ENCODE results near the gene PPOX.

PPOX gene

DNA sequence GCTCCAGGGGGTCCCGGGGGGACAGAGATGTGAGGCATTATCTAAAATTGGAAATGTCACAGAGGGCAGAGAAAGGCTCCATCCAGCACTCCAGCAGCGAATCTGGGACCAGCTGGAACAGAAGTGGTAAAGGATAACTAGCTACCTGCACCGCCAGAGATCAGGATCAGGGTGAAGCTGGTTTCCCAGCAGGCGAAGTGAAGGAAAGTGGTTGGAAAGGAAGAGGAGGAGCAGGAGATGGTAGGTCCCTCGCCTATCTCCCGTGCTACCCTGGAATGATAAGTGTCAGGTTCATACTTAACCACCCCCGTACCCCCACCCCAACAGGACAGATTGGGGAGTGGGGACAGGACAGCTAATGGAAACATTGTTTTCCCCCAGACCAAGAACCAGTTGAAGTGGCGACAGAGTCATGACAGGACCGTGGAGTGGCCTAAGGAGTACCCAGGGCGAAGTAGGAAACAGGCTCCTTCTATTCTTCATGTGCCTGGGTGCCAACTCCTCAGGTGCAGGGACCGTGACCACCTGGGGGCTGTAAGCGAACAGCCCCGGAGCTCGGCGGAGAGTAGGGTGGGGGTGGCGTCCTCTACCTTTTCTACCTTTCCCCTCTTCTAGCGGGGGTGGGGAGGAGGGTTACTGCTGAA, 10.4 kb downstream of the PPOX start:
- no peak for DNase-seq (ENCODE audit: low spot score)

DNA sequence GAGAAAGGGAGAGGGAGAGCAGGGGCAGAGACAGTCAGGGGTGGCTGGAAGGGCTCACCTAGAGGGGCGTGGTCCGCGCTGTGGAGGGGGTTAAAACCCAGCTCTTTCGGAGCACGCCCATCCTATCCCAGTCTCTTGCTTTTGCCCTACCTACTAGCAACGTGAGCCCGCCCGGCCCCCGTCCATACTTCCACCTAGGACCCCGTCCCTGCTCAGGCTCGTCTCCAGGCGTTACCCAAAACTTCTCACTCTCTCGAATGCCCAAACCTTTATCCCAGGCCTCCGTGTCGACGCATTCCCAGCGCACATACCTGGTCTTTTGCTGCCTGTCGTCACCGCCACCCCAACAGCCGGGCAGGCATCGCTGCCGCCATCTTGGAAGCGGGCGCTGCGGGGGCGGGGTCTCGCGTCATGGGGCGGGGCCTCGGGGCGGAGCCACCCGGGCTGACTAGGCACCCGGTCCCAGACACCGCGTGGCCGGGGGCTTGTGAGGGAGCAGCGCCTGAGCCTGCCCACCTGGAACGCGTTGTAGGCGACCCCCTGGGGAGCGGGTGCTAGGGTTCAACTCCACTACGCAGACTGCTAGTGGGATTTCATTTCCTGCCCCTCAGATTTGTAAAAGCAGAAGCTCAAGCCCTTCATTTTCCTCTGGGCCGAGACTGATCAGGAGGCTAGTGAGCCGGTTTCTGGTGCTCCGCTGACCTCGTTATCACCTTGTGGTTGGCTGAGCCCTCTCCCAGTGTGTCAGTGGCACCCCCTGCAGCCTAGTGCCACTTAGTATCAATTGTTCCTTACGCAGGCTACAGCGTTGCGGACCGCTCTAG, 11.1 kb downstream of the PPOX start, which contains the start of gene B4GALT3:
B4GALT3 (minus strand) TSS at position 396 of the 824 bp plus-strand sequence. CDS start 1,447 bp downstream, outside the sequence.
- DNase-seq (ENCODE audit: low spot score) = no peak

DNA sequence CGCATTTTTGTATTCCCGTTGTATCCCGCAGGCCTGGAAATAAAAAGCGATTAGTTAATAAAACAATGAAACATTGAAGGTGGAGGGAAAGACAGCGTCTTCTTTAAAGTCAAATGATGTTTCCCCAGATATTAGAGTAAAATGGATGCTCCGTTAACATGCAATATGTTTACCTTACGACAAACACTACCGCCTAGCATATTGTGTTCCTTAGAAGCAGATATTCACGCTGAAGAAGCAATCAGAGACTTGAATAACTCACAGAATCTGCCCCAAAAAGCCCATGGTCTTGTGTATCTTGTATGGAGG, 11.7 kb downstream of the PPOX start:
- DNase-seq (ENCODE audit: low spot score) = no peak

DNA sequence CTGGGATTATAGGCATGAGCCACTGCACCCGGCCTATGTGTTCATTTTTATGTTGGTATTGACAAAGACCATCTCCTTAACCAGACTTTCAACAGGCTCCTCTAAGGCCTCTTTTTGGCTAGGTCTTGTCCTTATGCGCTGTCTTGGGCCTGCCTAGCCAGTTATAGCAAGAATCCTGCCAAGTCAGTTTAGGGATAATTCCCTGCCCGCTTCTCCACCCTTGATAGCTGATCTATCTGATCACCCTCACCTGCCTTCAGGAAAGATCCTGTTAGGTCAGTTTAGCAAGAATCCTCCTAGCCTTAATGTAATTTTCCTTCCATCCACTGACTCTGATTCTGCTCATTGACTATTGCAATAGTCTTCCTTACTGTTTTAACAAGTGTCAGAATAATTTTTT, 13.5 kb downstream of the PPOX start:
- no peak for DNase-seq (ENCODE audit: low spot score)

DNA sequence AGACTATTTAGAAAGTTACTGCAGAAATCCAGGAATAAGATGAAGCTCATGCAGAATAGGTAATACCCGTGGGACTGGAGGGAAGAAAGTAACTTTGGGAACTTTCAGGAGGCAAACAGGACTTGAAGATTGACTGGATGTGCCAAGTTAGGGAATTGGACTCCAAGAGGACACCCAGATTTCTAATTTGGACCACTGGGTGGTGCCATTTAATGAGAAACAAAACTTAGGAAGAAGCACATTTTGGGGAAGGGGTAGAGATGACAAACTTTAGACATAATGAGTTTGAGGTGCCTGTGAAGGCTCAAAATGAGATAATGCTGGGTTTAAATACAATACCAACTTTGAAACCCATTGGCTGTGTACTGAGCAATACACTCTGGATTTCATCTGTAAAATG, 14.4 kb downstream of the PPOX start:
- DNase-seq (ENCODE audit: low spot score) = no peak

DNA sequence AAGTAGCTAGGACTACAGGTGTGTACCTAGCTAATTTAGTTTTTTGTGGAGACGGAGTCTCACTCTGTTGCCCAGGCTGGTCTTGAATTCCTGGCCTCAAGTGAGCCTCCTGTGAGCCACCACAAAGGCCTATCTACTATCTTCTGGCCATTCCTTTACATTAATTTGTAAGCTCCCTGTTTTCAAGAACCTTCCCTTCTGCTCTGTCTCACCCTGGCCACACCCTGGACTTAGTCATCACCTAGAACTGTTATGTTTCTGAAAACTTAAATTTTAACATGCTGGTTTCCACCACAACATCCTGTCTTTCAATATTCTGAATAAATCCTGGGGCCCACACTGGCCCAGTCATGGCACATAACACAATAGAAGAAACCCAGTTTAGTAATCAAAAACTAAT, 16.0 kb downstream of the PPOX start:
- DNase-seq (ENCODE audit: low spot score) = no peak

DNA sequence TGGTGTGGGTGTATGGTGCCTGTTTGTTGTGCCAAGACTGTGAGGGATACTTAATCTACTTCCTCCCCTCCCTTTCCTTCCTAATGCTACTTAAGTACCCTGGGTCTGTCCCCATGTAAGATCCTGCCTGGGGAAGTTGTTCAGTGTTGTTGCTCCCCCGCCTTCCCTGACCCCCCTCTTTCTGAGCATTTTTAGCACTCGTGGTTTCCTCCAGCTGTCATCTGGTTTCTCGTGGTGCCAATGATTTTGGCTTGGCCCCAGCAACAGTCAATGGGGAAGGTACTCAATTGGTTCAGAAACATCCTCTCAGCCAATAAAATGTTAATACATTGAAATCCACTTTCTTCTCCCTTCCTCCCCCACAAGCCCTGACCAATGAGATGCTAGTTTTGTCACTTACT, 19.1 kb downstream of the PPOX start:
- peak; percentile 92 for DNase-seq (ENCODE audit: low spot score)

DNA sequence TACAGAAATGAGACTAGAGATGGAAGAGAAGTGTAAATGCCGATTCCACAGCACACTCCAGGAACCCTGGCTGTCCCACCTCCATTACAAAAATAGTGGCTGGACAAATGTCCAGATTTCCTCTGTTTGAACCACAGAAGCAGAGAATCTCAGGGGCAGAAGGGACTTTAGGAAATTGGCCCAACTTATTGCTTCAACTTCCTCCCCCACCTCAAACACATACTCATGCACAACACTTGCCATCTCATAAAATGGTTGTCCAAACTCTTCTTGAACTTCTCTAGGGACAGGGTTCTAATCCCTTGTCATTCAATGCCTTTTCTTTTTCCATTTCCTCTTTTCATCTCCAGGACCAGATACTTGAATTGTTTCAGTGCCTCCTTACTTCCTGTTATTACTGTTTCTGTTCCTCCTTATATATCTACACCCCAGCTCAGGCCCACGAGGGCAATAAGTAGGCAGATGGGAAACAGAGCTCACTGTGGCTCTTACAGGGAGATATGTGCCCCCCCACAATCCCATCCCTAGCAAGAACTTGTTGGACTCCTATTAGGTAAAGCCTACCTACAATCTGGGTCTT, 19.6 kb downstream of the PPOX start:
- no peak for DNase-seq (ENCODE audit: low spot score)

DNA sequence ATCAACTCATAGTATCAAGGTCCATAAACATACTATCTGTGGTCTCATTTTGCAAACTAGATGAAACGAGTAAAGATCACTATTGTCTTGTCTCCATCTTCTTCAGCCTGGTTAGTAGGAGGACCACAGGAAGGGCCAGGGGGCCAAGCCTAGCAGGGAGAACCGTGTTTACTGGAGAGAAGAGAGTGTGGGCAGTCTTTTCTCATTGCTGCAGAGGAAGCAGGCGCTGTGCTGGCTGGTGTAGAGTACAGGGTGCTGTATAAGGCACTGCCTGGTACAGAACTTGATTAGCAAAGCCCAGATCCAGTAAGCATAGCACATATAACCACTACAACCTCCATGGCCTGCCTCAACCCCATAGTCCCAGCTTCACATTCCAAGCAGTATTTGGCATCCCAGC, 21.1 kb downstream of the PPOX start:
- DNase-seq (ENCODE audit: low spot score) = no peak

DNA sequence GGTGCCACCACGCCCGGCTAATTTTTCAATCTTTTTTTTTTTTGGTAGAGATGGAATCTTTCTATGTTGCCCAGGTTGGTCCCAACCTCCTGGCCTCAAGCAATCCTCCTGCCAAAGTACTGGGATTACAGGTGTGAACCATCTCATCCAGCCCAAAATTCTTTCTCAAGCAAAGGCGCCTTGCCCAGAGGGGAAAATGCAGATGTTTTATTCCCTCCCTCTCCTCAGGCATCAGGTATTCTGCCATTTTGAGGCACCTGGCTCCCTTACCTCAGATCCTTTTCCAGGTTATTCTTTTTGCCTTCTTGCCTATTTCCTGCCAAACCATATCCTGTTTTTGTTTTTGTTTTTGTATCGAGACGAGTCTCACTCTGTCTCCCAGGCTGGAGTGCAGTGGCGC, 22.2 kb downstream of the PPOX start:
- DNase-seq (ENCODE audit: low spot score) = no peak

DNA sequence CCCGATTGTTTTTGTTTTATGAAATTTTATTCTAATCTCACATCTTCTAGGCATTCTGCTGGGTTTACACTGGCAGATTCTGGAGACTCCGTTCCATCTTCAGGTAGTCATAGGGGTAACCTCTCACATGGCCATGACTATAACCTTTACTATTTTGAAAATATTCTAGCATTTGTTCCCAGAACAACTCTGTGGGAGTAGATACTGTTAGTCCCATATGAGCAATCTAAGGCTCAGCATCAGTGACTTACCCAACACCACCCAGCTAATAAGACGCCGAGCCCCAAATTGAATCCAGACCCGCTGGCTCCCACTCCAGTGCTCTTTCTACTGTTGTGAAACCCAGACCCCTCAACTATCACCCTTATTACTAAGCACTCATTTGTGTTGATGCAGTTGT, 22.8 kb downstream of the PPOX start:
- DNase-seq (ENCODE audit: low spot score) = no peak

DNA sequence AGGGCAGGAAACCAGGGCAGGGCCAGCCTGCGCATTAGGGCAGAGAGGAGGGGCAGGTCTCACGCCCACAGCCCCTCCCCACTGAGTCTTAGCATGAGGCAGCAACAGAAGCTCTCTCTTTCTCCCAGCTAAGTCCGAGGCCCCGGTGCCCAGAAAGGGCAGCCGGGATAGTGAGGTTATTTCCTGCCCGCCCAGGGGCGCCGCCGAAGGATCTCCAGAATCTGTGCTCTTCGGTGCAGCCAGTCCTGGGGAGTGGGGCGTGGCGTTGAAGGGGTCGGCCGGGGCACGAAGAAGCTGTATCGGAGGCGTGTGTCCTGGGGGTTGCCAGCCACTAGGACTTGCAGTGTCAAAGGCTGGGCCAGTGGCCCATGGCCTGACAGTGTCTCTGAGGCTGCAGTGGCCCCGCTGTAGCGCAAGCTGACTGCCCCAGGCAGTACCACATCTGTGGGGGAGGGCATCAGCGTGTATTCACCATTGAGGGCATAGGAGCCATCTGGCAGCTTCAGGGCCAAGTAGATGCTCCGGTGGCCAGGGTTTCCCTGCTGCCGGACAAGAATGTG, 24.8 kb downstream of the PPOX start:
- DNase-seq (ENCODE audit: low spot score) = no peak

DNA sequence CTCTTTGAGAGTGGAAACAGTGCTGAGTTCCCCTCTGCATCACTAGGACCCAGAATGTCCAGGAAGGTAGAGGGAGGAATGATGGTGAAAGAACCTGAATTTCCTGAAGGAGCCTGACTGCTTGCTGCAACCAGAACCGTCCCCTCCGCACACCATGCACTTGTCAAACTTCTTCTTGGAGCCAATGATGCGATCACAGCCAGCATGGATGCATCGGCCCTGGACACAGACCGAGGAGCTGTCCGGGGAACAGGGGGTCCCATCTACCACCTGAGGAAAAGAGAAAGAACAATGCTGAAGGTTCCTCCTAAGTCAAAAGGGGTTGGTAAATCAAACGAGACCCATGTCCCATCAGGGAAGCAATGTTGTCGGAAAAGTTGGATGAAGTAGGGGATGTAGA, 25.7 kb downstream of the PPOX start:
- DNase-seq (ENCODE audit: low spot score) = no peak

DNA sequence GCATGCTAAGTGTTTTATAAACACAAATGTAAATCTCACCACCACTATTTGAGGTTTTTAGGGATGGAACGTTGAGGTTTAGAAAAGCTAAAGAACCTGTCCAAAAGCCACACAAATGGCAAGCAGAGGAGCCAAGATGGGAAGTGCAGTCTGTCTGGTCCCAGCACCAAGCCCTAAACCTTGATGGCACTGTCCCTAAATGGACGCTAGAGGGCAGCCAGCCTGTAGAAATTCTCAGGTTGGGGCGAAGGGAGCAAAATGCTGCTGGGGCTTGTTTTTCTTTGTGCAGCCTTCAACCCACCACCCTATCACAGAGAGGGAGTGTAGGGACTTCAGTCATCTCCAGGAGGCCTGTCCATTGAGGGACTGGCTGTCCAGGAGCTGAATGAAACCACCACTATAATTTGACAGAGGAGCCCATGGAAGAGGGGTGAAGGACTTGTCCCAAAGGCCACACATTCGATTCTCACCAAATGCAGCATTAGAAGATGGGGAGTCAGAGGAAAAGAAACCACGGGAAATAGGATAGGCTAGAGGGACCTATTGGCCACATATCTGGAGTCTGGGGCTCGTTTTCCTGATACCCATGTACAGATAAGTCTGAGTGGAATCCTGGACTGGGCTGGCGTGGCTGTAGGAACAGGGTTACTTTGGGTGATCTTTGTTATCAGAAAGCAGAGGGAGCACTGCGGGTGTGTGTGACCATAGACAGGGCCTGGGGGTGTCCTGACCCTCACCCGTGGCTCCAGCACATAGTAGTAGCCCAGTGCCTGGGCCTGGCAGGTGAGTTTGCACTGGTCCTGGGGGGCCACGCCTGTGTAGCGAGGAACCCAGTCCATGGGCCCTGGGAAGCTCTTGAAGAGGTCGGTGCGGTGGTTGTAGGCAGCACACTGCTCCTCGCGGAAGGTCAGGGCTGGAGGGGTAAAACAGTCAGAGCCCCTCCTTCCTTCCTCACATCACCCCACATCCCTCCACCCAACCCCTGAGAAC, 26.5 kb downstream of the PPOX start:
- DNase-seq (ENCODE audit: low spot score) = peak; percentile 73

DNA sequence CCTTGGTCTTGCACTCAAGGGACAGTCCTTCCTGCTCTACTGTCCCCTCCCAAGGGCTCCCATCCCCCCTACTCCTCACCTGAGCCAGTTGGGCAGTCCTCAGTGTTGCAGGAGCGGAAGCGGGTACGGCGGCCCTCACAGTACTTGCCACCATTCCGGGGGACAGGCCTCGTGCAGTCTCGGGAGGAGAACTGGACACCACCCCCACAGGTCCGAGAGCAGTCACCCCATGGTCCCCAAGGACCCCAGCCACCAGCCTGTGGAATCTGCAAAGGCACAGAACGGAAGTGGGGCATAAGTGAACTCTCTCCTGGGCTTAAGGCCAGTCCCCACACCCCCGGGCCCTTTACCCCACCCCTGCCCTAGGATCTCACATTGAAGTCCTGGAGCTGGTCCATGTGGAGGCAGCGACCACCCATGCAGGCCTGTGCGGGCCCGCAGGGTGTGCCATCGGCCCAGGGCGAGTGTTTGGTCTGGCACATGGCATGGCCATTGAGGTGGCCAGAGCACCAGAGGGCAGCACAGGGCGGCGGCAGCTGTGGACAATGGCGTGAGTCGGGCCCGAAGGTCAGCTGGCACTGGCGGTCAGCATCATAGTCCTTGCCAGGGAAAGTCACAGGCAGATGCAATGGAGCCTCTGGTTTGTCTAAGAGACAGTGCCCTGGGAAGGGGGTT, 27.5 kb downstream of the PPOX start:
- no peak for DNase-seq (ENCODE audit: low spot score)

DNA sequence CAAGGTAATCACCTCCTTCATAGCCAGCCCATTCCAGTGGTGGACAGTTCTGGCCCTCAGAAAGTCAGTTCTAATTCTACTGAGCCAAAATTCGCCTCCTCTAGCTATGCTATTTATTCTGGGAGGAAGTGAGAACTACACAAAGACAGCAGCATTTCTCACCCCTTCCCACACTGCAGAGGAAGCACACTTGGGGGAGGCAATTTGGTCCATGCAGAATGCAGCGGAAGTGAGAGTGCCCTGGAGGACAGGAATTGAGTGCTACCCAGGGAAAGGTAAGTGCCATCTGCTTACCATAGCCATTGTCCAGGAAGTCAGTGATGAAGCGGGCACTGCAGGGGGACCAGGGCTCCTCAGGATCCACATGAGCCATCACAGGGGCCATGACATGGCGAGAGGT, 28.9 kb downstream of the PPOX start:
- DNase-seq (ENCODE audit: low spot score) = no peak

DNA sequence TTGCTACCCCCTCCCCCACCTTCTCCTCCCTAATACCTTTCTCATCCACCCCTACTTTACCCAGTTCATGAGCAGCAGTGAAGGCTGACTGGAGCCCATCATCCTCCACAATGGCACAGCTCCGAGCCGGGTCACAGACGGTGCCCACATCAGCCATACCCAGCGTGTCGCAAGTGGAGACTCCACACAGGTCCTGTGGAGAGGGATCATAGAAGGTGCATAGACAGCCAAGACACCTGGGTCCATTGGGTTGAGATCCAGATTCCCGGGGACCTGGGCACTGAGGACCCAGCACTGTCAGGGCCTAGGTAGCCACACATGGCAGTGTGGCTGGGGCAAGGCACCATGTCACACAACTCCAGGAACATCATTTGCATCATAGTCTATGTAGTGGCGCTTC, 29.9 kb downstream of the PPOX start:
- no peak for DNase-seq (ENCODE audit: low spot score)

DNA sequence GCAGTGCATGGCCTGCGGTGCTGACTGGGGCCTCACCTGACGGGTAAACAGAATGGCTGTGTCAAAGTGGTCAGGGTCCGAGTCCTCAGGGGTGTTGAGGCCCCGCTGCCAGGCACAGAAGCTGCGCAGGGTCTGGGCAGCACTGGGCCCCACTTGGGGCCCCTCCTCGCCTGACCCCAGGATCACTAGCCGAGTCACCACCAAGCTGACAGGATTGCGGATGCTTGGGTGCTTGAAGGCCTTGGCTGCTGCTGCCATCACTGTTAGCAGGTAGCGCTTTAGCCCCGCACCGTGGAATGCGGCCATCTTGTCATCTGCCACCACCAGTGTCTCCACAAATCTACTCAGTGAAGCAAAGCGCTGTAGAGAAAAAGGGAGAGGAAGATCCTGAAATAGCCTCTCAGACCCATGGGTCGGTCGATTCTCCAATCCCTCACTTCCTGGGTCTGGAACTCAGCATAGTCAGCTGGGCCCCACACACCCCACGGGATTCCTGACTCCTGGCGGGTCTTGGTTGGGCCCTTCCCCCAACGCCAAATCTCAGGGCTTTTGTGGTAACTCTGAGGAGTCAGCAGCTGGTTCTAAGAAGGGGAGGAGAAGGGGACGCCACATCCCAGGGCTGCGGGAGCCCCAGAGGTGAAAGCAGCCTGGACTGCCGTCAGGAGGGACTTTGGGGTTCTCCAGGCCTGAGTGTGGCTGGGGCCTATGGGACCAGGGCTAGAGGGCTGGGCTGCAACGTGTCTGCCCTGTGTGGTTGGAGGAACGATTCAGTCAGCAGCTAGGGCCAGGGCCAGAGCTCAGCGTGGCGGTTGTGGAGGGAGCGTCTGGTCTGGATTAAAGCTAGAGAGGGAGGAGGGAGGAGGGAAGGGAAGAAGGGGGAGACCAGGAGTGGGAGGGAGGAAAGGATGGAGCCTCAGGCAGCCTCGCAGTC, 30.6 kb downstream of the PPOX start:
- no peak for DNase-seq (ENCODE audit: low spot score)

DNA sequence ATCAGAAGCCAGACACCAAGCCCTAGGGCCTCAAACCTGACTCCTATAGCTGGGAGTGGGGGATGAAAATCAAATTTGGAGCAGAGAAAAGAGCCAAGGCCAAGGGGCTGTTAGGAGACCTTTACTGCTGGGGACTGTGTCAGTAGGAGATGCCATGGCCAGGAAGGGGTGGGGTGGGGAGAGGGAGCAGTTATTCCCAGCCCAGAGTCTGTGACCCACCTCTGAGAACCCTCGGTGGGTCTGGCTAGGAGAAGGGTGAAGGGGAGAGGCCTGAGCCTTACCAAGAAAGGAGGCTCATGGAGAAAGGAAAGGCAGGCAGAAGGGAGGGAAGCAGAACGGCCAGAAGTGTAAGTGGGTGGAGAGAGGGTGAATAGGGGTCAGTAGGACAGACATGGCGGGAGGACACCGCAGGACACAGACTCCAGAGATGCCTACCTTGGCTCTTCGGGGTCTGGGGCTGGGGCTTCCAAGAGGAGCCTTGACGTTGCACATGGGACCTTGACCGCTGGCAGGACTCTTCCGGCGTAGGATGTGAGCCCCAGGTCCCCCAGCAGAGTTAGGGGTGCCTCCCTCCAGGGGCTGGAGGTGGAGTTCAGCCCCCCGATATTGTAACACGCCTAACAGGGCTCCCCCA, 31.5 kb downstream of the PPOX start:
- no peak for DNase-seq (ENCODE audit: low spot score)
